Measurements from ENCODE around the gene GAS2L2.

Gene GAS2L2

GRCh38 chr17:35763767-35764122 lies 10.7 kb upstream of the GAS2L2 start:
- WGBS = 35% methylated on average over 16 of the region's 17 CpGs
- H2AK5ac ChIP-seq (ENCODE audit: low read length, severe bottlenecking) = no peak overlapping the region
- H3K27me3 ChIP-seq (ENCODE audit: control insufficient read depth in 1 of 2, insufficient read depth in 1 of 2, low read length in 2 of 2) = peaks cover 29 to 76% of the 10 kb centered on the region in 2 experiments
- no peak overlapping the region for H3K27ac ChIP-seq (ENCODE audit: low read length, poor library complexity, severe bottlenecking)
- no peaks in the 10 kb centered on the region for H3K79me1 ChIP-seq (replicated peaks; ENCODE audit: low read length, poor library complexity, severe bottlenecking)
- H2BK120ac ChIP-seq (ENCODE audit: low read depth, low read length) = no peak overlapping the region
- H2BK5ac ChIP-seq (ENCODE audit: low read depth, low read length, poor library complexity, severe bottlenecking) = no peak overlapping the region
- no peak overlapping the region for H4K91ac ChIP-seq (ENCODE audit: low read length)
- H3K4me3 ChIP-seq (ENCODE audit: insufficient read depth in 1 of 2, low read depth in 1 of 2, low read length in 2 of 2) = peak overlapping the region; percentile 5 to 66
- H3K14ac ChIP-seq (ENCODE audit: low read length in 2 of 2) = no peak overlapping the region
- H3K4me2 ChIP-seq (ENCODE audit: low read length, poor library complexity, severe bottlenecking) = peak overlapping the region; percentile 60
- H3K36me3 ChIP-seq (ENCODE audit: control insufficient read depth in 1 of 2, insufficient read depth in 2 of 2, low read depth in 1 of 2, low read length in 2 of 2) = no peaks in the 10 kb centered on the region
- no peak for DNase-seq
- no peak overlapping the region for H2AFZ ChIP-seq (ENCODE audit: low read depth, low read length)
- no peak overlapping the region for H4K8ac ChIP-seq (ENCODE audit: low read length)
- H3K4me1 ChIP-seq (ENCODE audit: control insufficient read depth, insufficient read depth, low read depth, low read length) = peaks cover 16% of the 10 kb centered on the region
- no peaks in the 10 kb centered on the region for H3K9me3 ChIP-seq (ENCODE audit: control insufficient read depth, low read length)
- H3K18ac ChIP-seq (ENCODE audit: low read depth in 1 of 2, low read length in 2 of 2) = no peak overlapping the region
- H2BK15ac ChIP-seq (ENCODE audit: low read depth, poor library complexity, severe bottlenecking) = no peak overlapping the region
- no peak overlapping the region for H3K23ac ChIP-seq (ENCODE audit: low read length in 2 of 2)
- H3K4ac ChIP-seq (ENCODE audit: low read depth in 1 of 2, low read length in 2 of 2) = no peak overlapping the region
- H2BK12ac ChIP-seq (ENCODE audit: low read length in 2 of 2) = no peak overlapping the region
- H3K9ac ChIP-seq (ENCODE audit: low read length) = peak overlapping the region; percentile 53

DNA sequence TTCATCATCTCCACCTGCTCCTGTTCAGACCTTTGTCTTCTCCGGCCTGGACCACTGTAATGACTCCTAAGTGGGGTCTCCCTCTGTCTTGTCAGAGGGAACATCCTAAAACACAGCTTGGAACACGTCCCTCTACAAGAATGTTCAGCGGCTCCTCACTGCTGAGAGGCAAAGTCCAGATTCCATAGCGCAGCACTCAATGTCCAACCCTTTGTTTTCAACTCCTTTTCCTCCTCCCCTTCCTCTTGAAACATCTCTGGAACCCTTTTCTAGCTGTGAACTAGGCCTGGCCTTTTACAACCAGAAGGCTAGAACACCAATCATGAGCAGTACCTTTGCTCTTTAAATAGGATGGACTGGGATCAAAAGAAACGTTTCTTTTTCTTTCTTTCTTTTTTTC lies 8.6 kb upstream of the GAS2L2 start:
- Histone ChIP-seq H2AK5ac (ENCODE audit: low read length, severe bottlenecking) (no peak overlapping the region), H2BK120ac (ENCODE audit: low read depth, low read length) (no peak overlapping the region), H3K4me2 (ENCODE audit: low read length, poor library complexity, severe bottlenecking) (no peak overlapping the region), H3K4me1 (ENCODE audit: control insufficient read depth, insufficient read depth, low read depth, low read length) (peaks cover 16% of the 10 kb centered on the region), H3K4ac (ENCODE audit: low read depth in 1 of 2, low read length in 2 of 2) (no peak overlapping the region), H2AFZ (ENCODE audit: low read depth, low read length) (no peak overlapping the region), H3K79me1 (replicated peaks; ENCODE audit: low read length, poor library complexity, severe bottlenecking) (no peaks in the 10 kb centered on the region), H3K27me3 (ENCODE audit: control insufficient read depth in 1 of 2, insufficient read depth in 1 of 2, low read length in 2 of 2) (peaks cover 13 to 62% of the 10 kb centered on the region in 2 experiments), H3K9me3 (ENCODE audit: control insufficient read depth, low read length) (no peaks in the 10 kb centered on the region), H3K14ac (ENCODE audit: low read length in 2 of 2) (no peak overlapping the region), H2BK12ac (ENCODE audit: low read length in 2 of 2) (no peak overlapping the region), H2BK15ac (ENCODE audit: low read depth, poor library complexity, severe bottlenecking) (no peak overlapping the region), H3K18ac (ENCODE audit: low read depth in 1 of 2, low read length in 2 of 2) (no peak overlapping the region), H3K23ac (ENCODE audit: low read length in 2 of 2) (no peak overlapping the region), H3K4me3 (ENCODE audit: insufficient read depth in 1 of 2, low read depth in 1 of 2, low read length in 2 of 2) (no peak overlapping the region), H2BK5ac (ENCODE audit: low read depth, low read length, poor library complexity, severe bottlenecking) (no peak overlapping the region), H4K8ac (ENCODE audit: low read length) (no peak overlapping the region), H4K91ac (ENCODE audit: low read length) (no peak overlapping the region), H3K27ac (ENCODE audit: low read length, poor library complexity, severe bottlenecking) (no peak overlapping the region), H3K9ac (ENCODE audit: low read length) (no peak overlapping the region), H3K36me3 (ENCODE audit: control insufficient read depth in 1 of 2, insufficient read depth in 2 of 2, low read depth in 1 of 2, low read length in 2 of 2) (no peaks in the 10 kb centered on the region)
- 93% methylated on average over 5 of the region's 5 CpGs for WGBS
- no peak for DNase-seq

- no peak within 1 kb of the TSS for H3K18ac ChIP-seq (ENCODE audit: low read depth in 1 of 2, low read length in 2 of 2)
- H3K14ac ChIP-seq (ENCODE audit: low read length in 2 of 2) = no peak within 1 kb of the TSS
- no peak within 1 kb of the TSS for H2AFZ ChIP-seq (ENCODE audit: low read depth, low read length)
- no peak for DNase-seq
- H2BK5ac ChIP-seq (ENCODE audit: low read depth, low read length, poor library complexity, severe bottlenecking) = no peak within 1 kb of the TSS
- H3K4me3 ChIP-seq (ENCODE audit: insufficient read depth in 1 of 2, low read depth in 1 of 2, low read length in 2 of 2) = no peak within 1 kb of the TSS
- H2BK12ac ChIP-seq (ENCODE audit: low read length in 2 of 2) = no peak within 1 kb of the TSS
- H3K4me1 ChIP-seq (ENCODE audit: control insufficient read depth, insufficient read depth, low read depth, low read length) = peaks cover 15% of the 10 kb centered on the region
- H2AK5ac ChIP-seq (ENCODE audit: low read length, severe bottlenecking) = no peak within 1 kb of the TSS
- H3K9ac ChIP-seq (ENCODE audit: low read length) = no peak within 1 kb of the TSS
- H3K4ac ChIP-seq (ENCODE audit: low read depth in 1 of 2, low read length in 2 of 2) = no peak within 1 kb of the TSS
- H3K4me2 ChIP-seq (ENCODE audit: low read length, poor library complexity, severe bottlenecking) = no peak within 1 kb of the TSS
- WGBS = no CpG with 5 or more reads among the region's 1 CpG
- no peak within 1 kb of the TSS for H3K27ac ChIP-seq (ENCODE audit: low read length, poor library complexity, severe bottlenecking)
- H3K23ac ChIP-seq (ENCODE audit: low read length in 2 of 2) = no peak within 1 kb of the TSS
- no peak within 1 kb of the TSS for H4K8ac ChIP-seq (ENCODE audit: low read length)
- no peaks in the 10 kb centered on the region for H3K9me3 ChIP-seq (ENCODE audit: control insufficient read depth, low read length)
- H3K27me3 ChIP-seq (ENCODE audit: control insufficient read depth in 1 of 2, insufficient read depth in 1 of 2, low read length in 2 of 2) = peaks cover 12 to 57% of the 10 kb centered on the region in 2 experiments
- H3K36me3 ChIP-seq (ENCODE audit: control insufficient read depth in 1 of 2, insufficient read depth in 2 of 2, low read depth in 1 of 2, low read length in 2 of 2) = no peaks in the 10 kb centered on the region
- H2BK120ac ChIP-seq (ENCODE audit: low read depth, low read length) = no peak within 1 kb of the TSS
- H3K79me1 ChIP-seq (replicated peaks; ENCODE audit: low read length, poor library complexity, severe bottlenecking) = no peaks in the 10 kb centered on the region
- no peak within 1 kb of the TSS for H2BK15ac ChIP-seq (ENCODE audit: low read depth, poor library complexity, severe bottlenecking)
- no peak within 1 kb of the TSS for H4K91ac ChIP-seq (ENCODE audit: low read length)
Measured at GRCh38 chr17:35760587-35760986, 7.5 kb upstream of the GAS2L2 start, which contains the start of gene C17orf50. C17orf50 (plus strand) TSS chr17:35760887; CDS start chr17:35760942, 55 bp downstream.

DNA sequence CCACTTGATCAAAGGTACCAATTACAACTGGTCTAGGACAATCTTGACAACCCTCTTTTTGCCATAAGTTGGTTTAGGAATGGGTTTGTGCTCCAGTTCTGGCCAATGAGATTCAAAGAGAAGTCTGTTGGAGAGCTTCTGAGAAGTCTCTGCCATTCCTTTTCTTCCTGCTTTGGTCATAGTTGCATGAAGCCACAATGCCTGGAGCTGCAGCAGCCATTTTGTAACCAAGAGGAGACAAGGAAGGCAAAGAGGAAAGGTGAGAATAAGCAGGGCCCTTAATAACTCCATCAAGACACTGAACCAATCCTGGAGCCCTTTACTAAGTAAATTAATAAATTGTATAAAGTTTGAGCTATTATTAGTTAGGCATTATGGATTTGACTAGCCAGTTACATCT lies 4.2 kb upstream of the GAS2L2 start:
- no peak overlapping the region for H3K14ac ChIP-seq (ENCODE audit: low read length in 2 of 2)
- H3K27ac ChIP-seq (ENCODE audit: low read length, poor library complexity, severe bottlenecking) = no peak overlapping the region

More for the DNA sequence above, 4.2 kb upstream of the GAS2L2 start:
- Histone ChIP-seq H3K36me3 (ENCODE audit: control insufficient read depth in 1 of 2, insufficient read depth in 2 of 2, low read depth in 1 of 2, low read length in 2 of 2) (no peaks in the 10 kb centered on the region), H3K4me1 (ENCODE audit: control insufficient read depth, insufficient read depth, low read depth, low read length) (no peaks in the 10 kb centered on the region), H3K4me3 (ENCODE audit: insufficient read depth in 1 of 2, low read depth in 1 of 2, low read length in 2 of 2) (no peak overlapping the region), H2AK5ac (ENCODE audit: low read length, severe bottlenecking) (no peak overlapping the region), H2BK15ac (ENCODE audit: low read depth, poor library complexity, severe bottlenecking) (no peak overlapping the region), H3K9ac (ENCODE audit: low read length) (no peak overlapping the region), H3K4me2 (ENCODE audit: low read length, poor library complexity, severe bottlenecking) (no peak overlapping the region), H3K18ac (ENCODE audit: low read depth in 1 of 2, low read length in 2 of 2) (no peak overlapping the region), H4K8ac (ENCODE audit: low read length) (no peak overlapping the region), H3K4ac (ENCODE audit: low read depth in 1 of 2, low read length in 2 of 2) (no peak overlapping the region), H2BK12ac (ENCODE audit: low read length in 2 of 2) (no peak overlapping the region), H2BK120ac (ENCODE audit: low read depth, low read length) (no peak overlapping the region), H3K27me3 (ENCODE audit: control insufficient read depth in 1 of 2, insufficient read depth in 1 of 2, low read length in 2 of 2) (peaks cover 26 to 58% of the 10 kb centered on the region in 2 experiments), H3K23ac (ENCODE audit: low read length in 2 of 2) (no peak overlapping the region), H2AFZ (ENCODE audit: low read depth, low read length) (no peak overlapping the region), H3K9me3 (ENCODE audit: control insufficient read depth, low read length) (no peaks in the 10 kb centered on the region), H4K91ac (ENCODE audit: low read length) (no peak overlapping the region), H2BK5ac (ENCODE audit: low read depth, low read length, poor library complexity, severe bottlenecking) (no peak overlapping the region), H3K79me1 (replicated peaks; ENCODE audit: low read length, poor library complexity, severe bottlenecking) (no peaks in the 10 kb centered on the region)
- DNase-seq = no peak

All from mesenchymal stem cell (in vitro differentiated cells and primary cell).